GM23338 (cell line): Measurements from ENCODE around the gene TRUB2.
A peak's percentile ranks its signal among the peaks of the same experiment; 100 is the strongest.

ENCODE experiments used
- EZH2 ChIP-seq: fragments of 200-600 bp; sonication (generic); IDR thresholded peaks from one replicate; pipeline ENCODE4 v1.8.0; 2017; ENCODE audit warnings: antibody characterized with exemption, mild to moderate bottlenecking, low read depth; ENCODE audit not compliant: unreplicated experiment
- JUNB ChIP-seq: IDR thresholded peaks from one replicate; pipeline ENCODE4 v1.6.1; 2016; ENCODE audit warnings: antibody characterized with exemption; ENCODE audit not compliant: unreplicated experiment
- POLR2AphosphoS5 ChIP-seq: IDR thresholded peaks from 2 replicates; pipeline ENCODE4 v1.6.1; 2016; ENCODE audit warnings: antibody characterized with exemption, low read depth
- TF ChIP-seq, protein P1 (sequence below), 2 experiments: fragments of 200-600 bp in 1 of 2; sonication (generic) in 1 of 2; conservative IDR thresholded peaks; 2 replicates each; pipeline versions ENCODE4 v1.5.1 to v1.6.1; 2016 to 2017; ENCODE audit warnings: antibody characterized with exemption in 2 of 2, low read depth in 2 of 2, mild to moderate bottlenecking in 2 of 2, moderate library complexity in 1 of 2

DNA sequence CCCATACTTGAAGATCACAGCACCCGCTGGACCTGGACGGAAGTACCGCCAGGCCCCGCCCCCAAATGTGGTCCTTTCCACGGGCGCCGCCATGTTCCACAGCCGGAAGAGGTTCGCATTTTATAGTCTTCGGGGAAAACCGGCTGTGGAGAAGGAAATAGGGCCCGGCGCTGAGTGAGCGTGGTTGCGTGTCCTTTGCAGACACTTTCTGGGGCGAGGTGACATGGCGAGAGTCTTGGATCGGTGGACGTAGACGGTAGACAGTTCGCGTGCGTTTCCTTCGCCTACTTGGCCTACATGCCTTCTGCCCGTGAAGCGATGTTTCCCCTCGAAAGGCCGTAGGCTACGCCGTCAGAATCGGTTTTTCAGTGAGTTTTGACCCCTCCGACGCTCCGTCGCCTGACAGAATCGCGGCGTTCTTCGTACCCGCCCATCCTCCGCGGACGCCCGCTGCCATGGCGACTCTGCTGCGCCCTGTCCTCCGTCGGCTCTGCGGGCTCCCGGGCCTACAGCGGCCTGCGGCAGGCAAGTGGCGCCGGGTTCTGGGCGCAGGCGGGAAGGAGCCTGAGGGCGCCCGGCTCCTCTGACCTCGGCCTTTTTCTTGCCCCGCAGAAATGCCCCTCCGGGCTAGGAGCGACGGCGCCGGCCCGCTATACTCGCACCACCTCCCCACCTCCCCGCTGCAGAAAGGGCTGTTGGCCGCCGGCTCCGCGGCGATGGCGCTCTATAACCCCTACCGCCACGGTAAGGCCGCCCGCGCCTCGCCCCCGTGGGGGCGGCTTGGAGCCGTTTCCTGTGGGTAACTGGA, at the start of gene TRUB2, which contains the start of gene COQ4:
- TF ChIP-seq POLR2AphosphoS5: peak; percentile 50
- TF ChIP-seq, protein P1, sequence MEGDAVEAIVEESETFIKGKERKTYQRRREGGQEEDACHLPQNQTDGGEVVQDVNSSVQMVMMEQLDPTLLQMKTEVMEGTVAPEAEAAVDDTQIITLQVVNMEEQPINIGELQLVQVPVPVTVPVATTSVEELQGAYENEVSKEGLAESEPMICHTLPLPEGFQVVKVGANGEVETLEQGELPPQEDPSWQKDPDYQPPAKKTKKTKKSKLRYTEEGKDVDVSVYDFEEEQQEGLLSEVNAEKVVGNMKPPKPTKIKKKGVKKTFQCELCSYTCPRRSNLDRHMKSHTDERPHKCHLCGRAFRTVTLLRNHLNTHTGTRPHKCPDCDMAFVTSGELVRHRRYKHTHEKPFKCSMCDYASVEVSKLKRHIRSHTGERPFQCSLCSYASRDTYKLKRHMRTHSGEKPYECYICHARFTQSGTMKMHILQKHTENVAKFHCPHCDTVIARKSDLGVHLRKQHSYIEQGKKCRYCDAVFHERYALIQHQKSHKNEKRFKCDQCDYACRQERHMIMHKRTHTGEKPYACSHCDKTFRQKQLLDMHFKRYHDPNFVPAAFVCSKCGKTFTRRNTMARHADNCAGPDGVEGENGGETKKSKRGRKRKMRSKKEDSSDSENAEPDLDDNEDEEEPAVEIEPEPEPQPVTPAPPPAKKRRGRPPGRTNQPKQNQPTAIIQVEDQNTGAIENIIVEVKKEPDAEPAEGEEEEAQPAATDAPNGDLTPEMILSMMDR (conservative IDR thresholded peaks at IDR 0.05; ENCODE audit: low read depth in 2 of 2): no peak
- TF ChIP-seq EZH2: no peak
- TF ChIP-seq JUNB: no peak
